ENCODE results near the gene NLRX1. TPM values are rescaled to one million over a fixed set of nuclear protein-coding genes. Genes with fewer than 3 reads are reported as not detected.

Gene NLRX1
- total and polyA plus RNA-seq, 2 donors (not counting 3 experiments of a cell fraction or from before 2014, with no cell fraction given): 15.1 to 15.5 TPM

- Histone ChIP-seq H3K27ac (ENCODE audit: insufficient read depth, low read depth, low read length) (no peak overlapping the region), H2AFZ (ENCODE audit: low read depth, low read length) (no peak overlapping the region), H3K36me3 (ENCODE audit: control insufficient read depth in 2 of 2, extremely low read depth in 1 of 2, insufficient read depth in 2 of 2, low read length in 2 of 2) (no peaks in the 10 kb centered on the region), H3K27me3 (ENCODE audit: control insufficient read depth in 2 of 2, insufficient read depth in 2 of 2, low read length in 2 of 2) (no peaks in the 10 kb centered on the region), H3K4me1 (ENCODE audit: control insufficient read depth, extremely low read depth, insufficient read depth, low read length) (peaks cover 16% of the 10 kb centered on the region), H3K4me2 (ENCODE audit: insufficient read depth, low read length) (no peak overlapping the region), H3K9ac (replicated peaks; ENCODE audit: extremely low read depth, insufficient read depth, low read length) (no peak overlapping the region), H4K20me1 (replicated peaks; ENCODE audit: control insufficient read depth, extremely low read depth, insufficient read depth, low read length) (peaks cover 6% of the 10 kb centered on the region), H3K9me3 (replicated peaks; ENCODE audit: control insufficient read depth, insufficient read depth, low read length) (no peaks in the 10 kb centered on the region), H3K9me1 (replicated peaks; ENCODE audit: control insufficient read depth, extremely low read depth, insufficient read depth, low read length) (no peaks in the 10 kb centered on the region), H3K4me3 (replicated peaks in 1 of 3; ENCODE audit: insufficient read depth in 1 of 3, low read depth in 1 of 3, low read length in 3 of 3) (no peak overlapping the region), H3K79me2 (ENCODE audit: control insufficient read depth, insufficient read depth, low read length) (peaks cover 79% of the 10 kb centered on the region)
- FAIRE-seq: no peak
- TF ChIP-seq FOS (IDR thresholded peaks at IDR 0.05; ENCODE audit: borderline replicate concordance, insufficient read depth, low read length): no peak
- no peak for TF ChIP-seq POLR2A (IDR thresholded peaks at IDR 0.05; ENCODE audit: low read depth, low read length)
- no peak for TF ChIP-seq MYC (IDR thresholded peaks at IDR 0.05; ENCODE audit: low read depth, low read length)
- TF ChIP-seq GATA2 (IDR thresholded peaks at IDR 0.05; ENCODE audit: insufficient read depth, insufficient read length, low read depth, low read length): no peak
- no peak for TF ChIP-seq MAX (IDR thresholded peaks at IDR 0.05; ENCODE audit: insufficient read depth, insufficient read length)
- no peak for TF ChIP-seq CTCF (IDR thresholded peaks at IDR 0.05; ENCODE audit: extremely low read depth in 1 of 2, insufficient read depth in 1 of 2, low read depth in 1 of 2, low read length in 2 of 2)
- no peak for TF ChIP-seq JUN (IDR thresholded peaks at IDR 0.05; ENCODE audit: borderline replicate concordance, insufficient read depth, insufficient read length, low read depth)
- TF ChIP-seq EZH2 (IDR thresholded peaks at IDR 0.05; ENCODE audit: borderline replicate concordance, low read depth, low read length, severe bottlenecking): no peak
- TF ChIP-seq POLR2AphosphoS5 (IDR thresholded peaks at IDR 0.05; ENCODE audit: insufficient read depth, low read depth, low read length): no peak
- intact Hi-C loops (cut with micrococcal nuclease) (no loop called here), dilution Hi-C loops (cut with MboI; ENCODE audit: extremely low pct_ligation_motif_present, low sequenced_read_pairs) (no loop called here)
- ChIA-PET POLR2A (interaction anchor here (0.6 kb wide), 2 partner anchors 23 to 57 kb away, joined by 3 read pairs; no protein-coding TSS in a partner anchor), CTCF (interaction anchor here (1.1 to 1.6 kb wide), 3 partner anchors 12 to 114 kb away, joined by 3 to 4 read pairs (median 4); no protein-coding TSS in a partner anchor)
- DNase-seq (ENCODE audit: low read depth, low spot score): no peak
- BruUV-seq (replicated peaks): no TSS peak
Measured at GRCh38 chr11:119210050-119210449, 41.5 kb downstream of the NLRX1 start.
